Mammary epithelial cell (primary cell): ENCODE measurements around the gene TMA7.

ENCODE experiments used
- EZH2 ChIP-seq: IDR thresholded peaks from 2 replicates; pipeline ENCODE4 v1.6.1; 2012; ENCODE audit warnings: low read length, inconsistent platforms, borderline replicate concordance
- TF ChIP-seq, protein P1 (sequence below), 2 donors: IDR thresholded peaks in 1 of 2; conservative IDR thresholded peaks in 1 of 2; 2 replicates each; pipeline ENCODE4 v1.5.1; 2011 to 2012; ENCODE audit warnings: inconsistent platforms in 2 of 2, low read length in 2 of 2, mild to moderate bottlenecking in 2 of 2, control low read depth in 1 of 2, low read depth in 1 of 2; ENCODE audit not compliant: insufficient read depth in 1 of 2; ENCODE audit errors: extremely low read depth in 1 of 2

- TF ChIP-seq, protein P1, sequence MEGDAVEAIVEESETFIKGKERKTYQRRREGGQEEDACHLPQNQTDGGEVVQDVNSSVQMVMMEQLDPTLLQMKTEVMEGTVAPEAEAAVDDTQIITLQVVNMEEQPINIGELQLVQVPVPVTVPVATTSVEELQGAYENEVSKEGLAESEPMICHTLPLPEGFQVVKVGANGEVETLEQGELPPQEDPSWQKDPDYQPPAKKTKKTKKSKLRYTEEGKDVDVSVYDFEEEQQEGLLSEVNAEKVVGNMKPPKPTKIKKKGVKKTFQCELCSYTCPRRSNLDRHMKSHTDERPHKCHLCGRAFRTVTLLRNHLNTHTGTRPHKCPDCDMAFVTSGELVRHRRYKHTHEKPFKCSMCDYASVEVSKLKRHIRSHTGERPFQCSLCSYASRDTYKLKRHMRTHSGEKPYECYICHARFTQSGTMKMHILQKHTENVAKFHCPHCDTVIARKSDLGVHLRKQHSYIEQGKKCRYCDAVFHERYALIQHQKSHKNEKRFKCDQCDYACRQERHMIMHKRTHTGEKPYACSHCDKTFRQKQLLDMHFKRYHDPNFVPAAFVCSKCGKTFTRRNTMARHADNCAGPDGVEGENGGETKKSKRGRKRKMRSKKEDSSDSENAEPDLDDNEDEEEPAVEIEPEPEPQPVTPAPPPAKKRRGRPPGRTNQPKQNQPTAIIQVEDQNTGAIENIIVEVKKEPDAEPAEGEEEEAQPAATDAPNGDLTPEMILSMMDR (conservative IDR thresholded peaks at IDR 0.05 in 1 of 2, IDR thresholded peaks at IDR 0.05 in 1 of 2; ENCODE audit: extremely low read depth in 1 of 2, insufficient read depth in 1 of 2, low read depth in 1 of 2, low read length in 2 of 2), result no peak
- no peak for TF ChIP-seq EZH2
Observed at GRCh38 chr3:48416546-48416945, 23.5 kb upstream of the TMA7 start.
